Measurements from ENCODE around the gene NECTIN3. TPM values are rescaled to one million over a fixed set of nuclear protein-coding genes. Genes with fewer than 3 reads are reported as not detected.

The NECTIN3 gene
- total RNA-seq, 2 donors from 2014 or later = 25.3 to 63.8 TPM

GRCh38 chr3:111215481-111215880 lies 143.9 kb downstream of the NECTIN3 start:
- intact Hi-C loops (cut with DNase I) = no loop called here
- H3K9me3 ChIP-seq = no peaks in the 10 kb centered on the region
- no peaks in the 10 kb centered on the region for H3K36me3 ChIP-seq
- no peak for TF ChIP-seq CTCF (IDR thresholded peaks at IDR 0.05)
- no peak for TF ChIP-seq POLR2AphosphoS5 (IDR thresholded peaks at IDR 0.05)
- TF ChIP-seq POLR2A (IDR thresholded peaks at IDR 0.05) = no peak
- DNase-seq (ENCODE audit: low spot score) = no peak
- no peaks in the 10 kb centered on the region for H3K4me1 ChIP-seq (replicated peaks)
- no peak overlapping the region for H3K27ac ChIP-seq
- H3K27me3 ChIP-seq (replicated peaks; ENCODE audit: insufficient read depth) = no peaks in the 10 kb centered on the region
- 88% methylated on average over 1 of the region's 1 CpG for WGBS
- H3K4me3 ChIP-seq = no peak overlapping the region

- no peak overlapping the region for H3K27ac ChIP-seq
- H3K4me3 ChIP-seq = no peak overlapping the region
- TF ChIP-seq CTCF (IDR thresholded peaks at IDR 0.05) (no peak), POLR2A (IDR thresholded peaks at IDR 0.05) (no peak), POLR2AphosphoS5 (IDR thresholded peaks at IDR 0.05) (no peak)
- 55% methylated on average over 1 of the region's 1 CpG for WGBS
- H3K36me3 ChIP-seq = no peaks in the 10 kb centered on the region
- no peaks in the 10 kb centered on the region for H3K9me3 ChIP-seq
- no peak for DNase-seq (ENCODE audit: low spot score)
- no peaks in the 10 kb centered on the region for H3K27me3 ChIP-seq (replicated peaks; ENCODE audit: insufficient read depth)
- H3K4me1 ChIP-seq (replicated peaks) = no peaks in the 10 kb centered on the region
- intact Hi-C loops (cut with DNase I) = no loop called here
These were observed 147.0 kb downstream of the NECTIN3 start for GRCh38 chr3:111218615-111219014.

DNA sequence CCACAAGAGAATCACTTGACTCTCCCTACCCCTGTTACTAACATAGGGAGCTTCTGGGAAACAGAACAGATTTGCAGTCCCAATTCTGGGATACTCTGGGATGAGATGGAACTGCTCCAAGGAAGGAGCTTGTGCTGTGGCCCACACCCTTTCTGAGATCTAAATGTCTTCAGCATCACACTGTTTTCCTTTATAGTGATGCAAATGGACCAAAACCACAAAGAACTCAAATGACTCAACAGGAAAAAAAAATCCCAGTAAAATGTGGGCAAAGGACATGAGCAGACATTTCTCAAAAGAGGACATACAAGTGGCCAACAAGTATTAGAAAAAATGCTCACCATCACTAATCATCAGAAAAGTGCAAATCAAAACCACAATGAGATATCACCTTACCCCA lies 155.6 kb downstream of the NECTIN3 start:
- no peak for DNase-seq (ENCODE audit: low spot score)
- intact Hi-C loops (cut with DNase I) = no loop called here
- Histone ChIP-seq H3K27ac (no peak overlapping the region), H3K4me1 (replicated peaks) (no peaks in the 10 kb centered on the region), H3K9me3 (no peaks in the 10 kb centered on the region), H3K4me3 (no peak overlapping the region), H3K27me3 (replicated peaks; ENCODE audit: insufficient read depth) (no peaks in the 10 kb centered on the region), H3K36me3 (no peaks in the 10 kb centered on the region)
- TF ChIP-seq POLR2AphosphoS5 (IDR thresholded peaks at IDR 0.05) = no peak
- TF ChIP-seq POLR2A (IDR thresholded peaks at IDR 0.05) = no peak
- no peak for TF ChIP-seq CTCF (IDR thresholded peaks at IDR 0.05)

DNA sequence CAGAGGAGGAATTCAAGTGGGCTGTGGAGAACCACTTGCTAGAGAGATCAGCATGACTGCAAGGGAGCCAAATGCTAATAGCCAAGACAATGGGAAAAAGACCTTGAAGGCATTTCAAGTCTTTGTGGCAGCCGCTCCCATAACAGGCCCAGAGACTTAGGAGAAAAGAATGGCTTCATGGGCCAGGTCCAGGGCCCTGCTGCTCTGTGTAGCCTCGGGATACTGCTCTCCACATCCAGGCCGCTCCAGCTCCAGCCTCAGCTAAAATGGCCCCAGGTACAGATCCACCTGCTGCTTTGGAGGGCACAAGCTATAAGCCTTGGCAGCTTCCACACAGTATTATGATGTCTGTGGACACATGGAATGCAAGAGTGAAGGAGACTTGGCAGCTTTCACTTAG lies 157.7 kb downstream of the NECTIN3 start:
- WGBS = 91% methylated on average over 3 of the region's 3 CpGs
- H3K4me1 ChIP-seq (replicated peaks) = no peaks in the 10 kb centered on the region
- H3K27me3 ChIP-seq (replicated peaks; ENCODE audit: insufficient read depth) = no peaks in the 10 kb centered on the region
- no peak overlapping the region for H3K4me3 ChIP-seq
- no peak for TF ChIP-seq POLR2AphosphoS5 (IDR thresholded peaks at IDR 0.05)
- TF ChIP-seq CTCF (IDR thresholded peaks at IDR 0.05) = no peak
- TF ChIP-seq POLR2A (IDR thresholded peaks at IDR 0.05) = no peak
- DNase-seq (ENCODE audit: low spot score) = no peak
- H3K36me3 ChIP-seq = no peaks in the 10 kb centered on the region
- H3K9me3 ChIP-seq = no peaks in the 10 kb centered on the region
- intact Hi-C loops (cut with DNase I) = no loop called here
- H3K27ac ChIP-seq = no peak overlapping the region

GRCh38 chr3:111236836-111237713 lies 165.5 kb downstream of the NECTIN3 start:
- Histone ChIP-seq H3K36me3 (no peaks in the 10 kb centered on the region), H3K9me3 (no peaks in the 10 kb centered on the region), H3K4me3 (no peak overlapping the region), H3K4me1 (replicated peaks) (no peaks in the 10 kb centered on the region), H3K27ac (no peak overlapping the region), H3K27me3 (replicated peaks; ENCODE audit: insufficient read depth) (no peaks in the 10 kb centered on the region)
- TF ChIP-seq POLR2A (IDR thresholded peaks at IDR 0.05) = no peak
- no peak for TF ChIP-seq CTCF (IDR thresholded peaks at IDR 0.05)
- no peak for TF ChIP-seq POLR2AphosphoS5 (IDR thresholded peaks at IDR 0.05)
- intact Hi-C loops (cut with DNase I) = no loop called here
- DNase-seq (ENCODE audit: low spot score) = no peak
- 77% methylated on average over 6 of the region's 6 CpGs for WGBS

All from prostate gland (tissue), 2 donors.